ENCODE data around the gene PCDHB14.

- no peak for TF ChIP-seq CTCF (IDR thresholded peaks at IDR 0.05 in 4 of 5, conservative IDR thresholded peaks at IDR 0.05 in 1 of 5)
- no peak for TF ChIP-seq POLR2A (IDR thresholded peaks at IDR 0.05)
Measured at GRCh38 chr5:141208478-141208877, 14.7 kb upstream of the PCDHB14 start, which contains the start of gene PCDHB12.

All from gastrocnemius medialis (tissue), 4 donors.